ENCODE measurements around the gene GNAQ. TPM values are rescaled to one million over a fixed set of nuclear protein-coding genes. Genes with fewer than 3 reads are reported as not detected.

GNAQ gene
- total RNA-seq, 1 experiment from 2014 or later, result 55.5 TPM

DNA sequence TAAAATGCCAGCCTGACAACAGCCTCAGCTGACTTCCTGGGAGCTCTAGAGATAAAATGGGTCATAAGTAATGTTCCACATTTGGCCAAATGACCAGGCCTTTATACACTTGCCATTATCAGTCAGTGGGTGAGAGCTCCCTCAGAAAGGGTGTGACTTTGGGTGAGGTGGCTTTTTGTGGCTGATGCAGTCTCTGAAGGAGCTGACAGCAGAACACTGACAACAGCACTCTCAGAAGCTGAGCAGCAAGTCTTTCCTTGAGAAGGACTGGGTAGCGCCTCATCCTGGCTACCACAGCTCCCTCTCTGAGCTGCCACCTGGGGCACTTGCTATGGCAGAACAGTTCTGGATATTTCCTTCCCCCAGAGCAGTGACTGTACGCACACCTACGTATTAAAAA is 22.0 kb upstream of the GNAQ start:
- no peak for DNase-seq (ENCODE audit: low spot score)
- CTCF ChIA-PET, result interaction anchor here (1.2 to 1.9 kb wide), 2 partner anchors 19 to 68 kb away, joined by 4 to 5 read pairs; no protein-coding TSS in a partner anchor
- TF ChIP-seq USF2 (CRISPR knock-in tag; IDR thresholded peaks at IDR 0.05) (no peak), ERG (CRISPR knock-in tag; IDR thresholded peaks at IDR 0.05) (no peak), NR2C2 (CRISPR knock-in tag; IDR thresholded peaks at IDR 0.05) (no peak), E2F4 (CRISPR knock-in tag; IDR thresholded peaks at IDR 0.05; ENCODE audit: borderline replicate concordance, low read depth) (no peak), ZNF423 (CRISPR knock-in tag; IDR thresholded peaks at IDR 0.05) (no peak)
- TF ChIP-seq, protein P1, sequence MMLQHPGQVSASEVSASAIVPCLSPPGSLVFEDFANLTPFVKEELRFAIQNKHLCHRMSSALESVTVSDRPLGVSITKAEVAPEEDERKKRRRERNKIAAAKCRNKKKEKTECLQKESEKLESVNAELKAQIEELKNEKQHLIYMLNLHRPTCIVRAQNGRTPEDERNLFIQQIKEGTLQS (CRISPR knock-in tag; conservative IDR thresholded peaks at IDR 0.05), result no peak
- TF ChIP-seq, protein P2, sequence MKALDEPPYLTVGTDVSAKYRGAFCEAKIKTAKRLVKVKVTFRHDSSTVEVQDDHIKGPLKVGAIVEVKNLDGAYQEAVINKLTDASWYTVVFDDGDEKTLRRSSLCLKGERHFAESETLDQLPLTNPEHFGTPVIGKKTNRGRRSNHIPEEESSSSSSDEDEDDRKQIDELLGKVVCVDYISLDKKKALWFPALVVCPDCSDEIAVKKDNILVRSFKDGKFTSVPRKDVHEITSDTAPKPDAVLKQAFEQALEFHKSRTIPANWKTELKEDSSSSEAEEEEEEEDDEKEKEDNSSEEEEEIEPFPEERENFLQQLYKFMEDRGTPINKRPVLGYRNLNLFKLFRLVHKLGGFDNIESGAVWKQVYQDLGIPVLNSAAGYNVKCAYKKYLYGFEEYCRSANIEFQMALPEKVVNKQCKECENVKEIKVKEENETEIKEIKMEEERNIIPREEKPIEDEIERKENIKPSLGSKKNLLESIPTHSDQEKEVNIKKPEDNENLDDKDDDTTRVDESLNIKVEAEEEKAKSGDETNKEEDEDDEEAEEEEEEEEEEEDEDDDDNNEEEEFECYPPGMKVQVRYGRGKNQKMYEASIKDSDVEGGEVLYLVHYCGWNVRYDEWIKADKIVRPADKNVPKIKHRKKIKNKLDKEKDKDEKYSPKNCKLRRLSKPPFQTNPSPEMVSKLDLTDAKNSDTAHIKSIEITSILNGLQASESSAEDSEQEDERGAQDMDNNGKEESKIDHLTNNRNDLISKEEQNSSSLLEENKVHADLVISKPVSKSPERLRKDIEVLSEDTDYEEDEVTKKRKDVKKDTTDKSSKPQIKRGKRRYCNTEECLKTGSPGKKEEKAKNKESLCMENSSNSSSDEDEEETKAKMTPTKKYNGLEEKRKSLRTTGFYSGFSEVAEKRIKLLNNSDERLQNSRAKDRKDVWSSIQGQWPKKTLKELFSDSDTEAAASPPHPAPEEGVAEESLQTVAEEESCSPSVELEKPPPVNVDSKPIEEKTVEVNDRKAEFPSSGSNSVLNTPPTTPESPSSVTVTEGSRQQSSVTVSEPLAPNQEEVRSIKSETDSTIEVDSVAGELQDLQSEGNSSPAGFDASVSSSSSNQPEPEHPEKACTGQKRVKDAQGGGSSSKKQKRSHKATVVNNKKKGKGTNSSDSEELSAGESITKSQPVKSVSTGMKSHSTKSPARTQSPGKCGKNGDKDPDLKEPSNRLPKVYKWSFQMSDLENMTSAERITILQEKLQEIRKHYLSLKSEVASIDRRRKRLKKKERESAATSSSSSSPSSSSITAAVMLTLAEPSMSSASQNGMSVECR (CRISPR knock-in tag; IDR thresholded peaks at IDR 0.05; ENCODE audit: borderline replicate concordance), result no peak
- ATAC-seq, result no peak
- POLR2A ChIA-PET, result interaction anchor here (0.6 kb wide), 1 partner anchor 116 kb away, joined by 3 read pairs; no protein-coding TSS in a partner anchor
- Mint-ChIP-seq H3K27ac (no peak overlapping the region), H3K36me3 (peaks cover 4% of the 10 kb centered on the region; the same call in 1 of the 2 replicates), H3K4me3 (no peak overlapping the region), H3K9me3 (peaks cover 39% of the 10 kb centered on the region), H3K27me3 (ENCODE audit: low read depth) (peaks cover 3% of the 10 kb centered on the region; the same call in 1 of the 2 replicates), H3K4me1 (no peaks in the 10 kb centered on the region)

DNA sequence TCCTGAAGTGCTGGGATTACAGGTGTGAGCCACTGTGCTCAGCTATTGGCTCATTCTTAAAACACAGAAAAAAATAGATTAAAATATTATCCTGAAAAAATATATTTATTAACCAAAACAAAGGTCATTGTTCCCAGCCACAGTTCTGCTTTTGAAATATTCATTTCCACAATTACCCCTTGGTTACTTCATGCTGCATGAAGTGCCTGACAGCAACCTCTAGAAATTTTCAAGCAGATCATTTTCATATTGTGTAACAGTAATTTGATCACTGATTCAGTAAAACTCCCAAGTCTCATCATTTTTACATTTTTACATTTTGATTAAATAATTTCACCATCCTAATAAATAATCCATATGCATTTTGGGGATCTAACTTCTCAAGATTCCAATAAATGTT is 18.8 kb upstream of the GNAQ start:
- no peak overlapping the region for H3K27ac Mint-ChIP-seq
- ATAC-seq, result no peak

DNA sequence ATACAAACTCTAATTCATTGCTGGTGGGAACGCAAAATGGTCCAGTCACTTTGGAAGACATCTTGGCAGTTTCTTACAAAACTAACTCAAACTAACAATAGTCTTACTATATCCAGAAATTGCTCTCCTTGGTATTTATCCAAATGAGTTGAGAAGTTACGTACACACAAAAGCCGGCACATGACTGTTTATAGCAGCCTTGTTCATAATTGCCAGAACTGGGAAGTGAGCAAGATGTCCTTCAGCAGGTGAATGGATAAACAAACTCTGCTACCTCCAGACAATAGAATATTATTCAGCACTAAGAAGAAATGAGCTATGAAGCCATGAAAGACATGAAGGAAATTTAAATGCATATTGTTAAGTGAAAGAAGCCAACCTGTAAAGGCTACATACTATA is 17.9 kb upstream of the GNAQ start:
- H3K4me1 Mint-ChIP-seq, result peaks cover 1% of the 10 kb centered on the region; the same call in 1 of the 2 replicates
- ATAC-seq (no peak), DNase-seq (ENCODE audit: low spot score) (no peak)
- H3K9me3 Mint-ChIP-seq, result peaks cover 5% of the 10 kb centered on the region
- no peaks in the 10 kb centered on the region for H3K36me3 Mint-ChIP-seq
- H3K4me3 Mint-ChIP-seq, result no peak overlapping the region
- ChIA-PET POLR2A (no interaction called here), CTCF (no interaction called here)
- no peaks in the 10 kb centered on the region; the same call in 1 of the 2 replicates for H3K27me3 Mint-ChIP-seq (ENCODE audit: low read depth)
- H3K27ac Mint-ChIP-seq, result no peak overlapping the region
- TF ChIP-seq MXD4 (CRISPR knock-in tag; IDR thresholded peaks at IDR 0.05; ENCODE audit: borderline replicate concordance), result no peak
- TF ChIP-seq ZNF263 (CRISPR knock-in tag; IDR thresholded peaks at IDR 0.05; ENCODE audit: low read depth), result no peak
- TF ChIP-seq ATF1 (CRISPR knock-in tag; IDR thresholded peaks at IDR 0.05), result no peak
- TF ChIP-seq, protein P1 (CRISPR knock-in tag; conservative IDR thresholded peaks at IDR 0.05), result no peak
- no peak for TF ChIP-seq CREM (CRISPR knock-in tag; IDR thresholded peaks at IDR 0.05)
- TF ChIP-seq FOXP1 (CRISPR knock-in tag; IDR thresholded peaks at IDR 0.05; ENCODE audit: borderline replicate concordance), result no peak
- no peak for TF ChIP-seq JUN (CRISPR knock-in tag; IDR thresholded peaks at IDR 0.05)
- TF ChIP-seq ZNF138 (CRISPR knock-in tag; conservative IDR thresholded peaks at IDR 0.05), result no peak
- TF ChIP-seq ZSCAN18 (CRISPR knock-in tag; IDR thresholded peaks at IDR 0.05), result no peak
- TF ChIP-seq NFYB (CRISPR knock-in tag; conservative IDR thresholded peaks at IDR 0.05; ENCODE audit: low read depth), result no peak
- no peak for TF ChIP-seq ATF6 (CRISPR knock-in tag; IDR thresholded peaks at IDR 0.05)

More for the DNA sequence above, 18.8 kb upstream of the GNAQ start:
- Mint-ChIP-seq H3K27me3 (ENCODE audit: low read depth) (no peaks in the 10 kb centered on the region; the same call in 1 of the 2 replicates), H3K9me3 (peaks cover 12% of the 10 kb centered on the region), H3K4me1 (no peaks in the 10 kb centered on the region), H3K36me3 (peaks cover 2% of the 10 kb centered on the region; the same call in 1 of the 2 replicates), H3K4me3 (no peak overlapping the region)
- ChIA-PET POLR2A (no interaction called here), CTCF (interaction anchor here (1.7 kb wide), 1 partner anchor 73 kb away, joined by 4 read pairs; no protein-coding TSS in a partner anchor)
- DNase-seq (ENCODE audit: low spot score), result no peak
- TF ChIP-seq ZNF263 (CRISPR knock-in tag; IDR thresholded peaks at IDR 0.05; ENCODE audit: low read depth) (no peak), ESRRA (CRISPR knock-in tag; IDR thresholded peaks at IDR 0.05; ENCODE audit: borderline replicate concordance) (no peak), ZNF396 (CRISPR knock-in tag; IDR thresholded peaks at IDR 0.05; ENCODE audit: borderline replicate concordance) (no peak), TEAD1 (CRISPR knock-in tag; IDR thresholded peaks at IDR 0.05) (no peak)

Measured in WTC11 (cell line).